GM18502 (cell line): ENCODE results near the gene AFAP1L2.

ENCODE experiments used
- ATAC-seq: cut with Tn5 transposase; IDR thresholded peaks from one replicate; pipeline ENCODE4 v1.9.1; 2021; ENCODE audit warnings: mild to moderate bottlenecking; ENCODE audit not compliant: unreplicated experiment, poor library complexity

Gene AFAP1L2

DNA sequence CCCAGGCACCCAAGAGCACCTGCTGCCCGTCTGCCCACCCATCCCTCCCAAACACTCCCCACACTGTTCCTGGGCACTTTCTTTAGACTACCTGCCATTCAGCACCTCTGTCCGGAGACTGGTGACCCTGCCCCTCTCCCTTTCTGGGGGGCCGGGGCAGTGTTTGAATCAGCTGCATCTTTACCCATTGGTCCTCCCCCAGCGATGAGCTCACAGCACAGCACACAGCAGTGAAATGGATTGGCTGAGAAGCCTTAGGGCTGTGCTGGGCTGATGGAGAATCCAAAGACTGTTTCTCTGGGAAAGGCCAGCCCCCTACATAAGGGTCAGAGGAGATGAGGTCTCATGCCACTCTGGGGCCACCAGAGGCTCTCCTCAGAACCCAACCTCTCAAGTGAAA lies 125.0 kb downstream of the AFAP1L2 start:
- no peak for ATAC-seq

DNA sequence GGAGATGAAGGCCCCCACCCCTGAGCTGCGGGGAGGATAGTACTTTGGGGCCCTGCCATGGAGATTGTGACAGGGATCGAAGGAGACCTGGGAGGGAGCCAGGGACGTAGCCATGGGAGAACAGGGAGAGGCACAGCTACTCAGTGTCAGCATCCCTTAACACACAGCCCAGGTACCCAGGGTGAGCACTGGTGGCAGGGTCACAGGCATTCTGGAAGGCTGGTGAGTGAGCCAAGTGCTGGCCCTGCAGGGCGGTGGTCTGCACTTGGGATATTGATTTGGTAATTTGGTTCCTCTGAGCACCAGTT lies 125.5 kb downstream of the AFAP1L2 start:
- ATAC-seq: no peak

- ATAC-seq: no peak
Observed at GRCh38 chr10:114278140-114278883, 126.0 kb downstream of the AFAP1L2 start.

- ATAC-seq: no peak
Observed at GRCh38 chr10:114276671-114277070, 127.6 kb downstream of the AFAP1L2 start.

DNA sequence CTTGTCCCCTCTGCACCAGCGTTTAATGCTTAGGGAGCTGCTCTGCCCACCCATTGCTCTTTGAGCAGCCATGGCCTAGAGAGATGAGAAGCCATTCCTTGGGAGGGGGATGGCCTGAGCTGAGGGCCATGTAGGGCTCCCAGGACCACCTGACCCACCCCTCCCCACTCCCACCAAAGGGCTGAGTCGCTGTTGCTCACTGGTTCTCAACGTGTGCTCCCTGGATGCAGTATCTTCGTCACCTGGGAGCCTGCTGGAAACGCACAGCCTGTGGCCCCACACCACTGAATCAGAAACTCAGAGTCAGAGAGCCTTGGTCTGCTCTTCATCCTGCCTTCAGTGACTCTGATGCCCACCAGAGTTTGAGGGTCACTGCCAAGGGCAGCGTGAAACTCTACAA lies 128.2 kb downstream of the AFAP1L2 start:
- ATAC-seq: no peak

DNA sequence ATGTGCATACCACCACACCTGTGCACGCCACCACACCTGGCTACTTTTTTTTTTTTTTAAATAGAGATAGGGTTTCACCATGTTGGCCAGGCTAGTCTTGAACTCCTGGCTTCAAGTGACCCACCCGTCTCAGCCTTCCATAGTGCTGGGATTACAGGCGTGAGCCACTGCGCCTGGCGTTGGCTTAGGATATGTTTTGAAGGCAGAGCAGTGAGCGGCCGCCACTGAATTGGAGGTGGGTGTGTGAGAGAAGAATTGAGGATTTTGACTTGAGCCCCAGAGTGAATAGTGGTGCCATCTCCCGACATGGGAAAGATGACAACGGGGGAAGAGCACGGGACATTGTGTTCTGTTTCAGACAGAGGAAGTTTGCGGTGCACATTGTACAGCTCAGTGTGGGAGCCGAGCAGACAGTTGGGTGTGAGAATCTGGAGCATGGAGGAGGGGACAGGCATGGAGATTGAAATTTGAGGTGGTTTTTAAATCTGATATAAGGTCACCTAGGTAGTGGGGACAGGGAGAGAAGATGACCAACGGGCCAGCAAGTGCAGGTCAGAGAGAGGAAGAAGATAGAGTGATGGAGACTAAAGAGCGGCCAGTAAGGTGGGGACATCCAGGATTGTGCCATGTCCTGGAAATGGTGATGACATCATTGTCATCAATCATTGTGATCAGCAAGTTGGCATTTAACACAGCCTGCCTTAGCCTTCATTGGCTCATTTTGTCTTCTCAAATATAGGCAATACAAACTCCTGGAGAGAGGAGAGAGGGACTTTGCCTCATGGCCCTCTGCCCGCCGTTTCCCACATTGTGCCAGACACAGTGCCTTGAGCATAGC lies 129.5 kb downstream of the AFAP1L2 start:
- ATAC-seq: no peak

GRCh38 chr10:114273910-114274309 lies 130.4 kb downstream of the AFAP1L2 start:
- no peak for ATAC-seq

DNA sequence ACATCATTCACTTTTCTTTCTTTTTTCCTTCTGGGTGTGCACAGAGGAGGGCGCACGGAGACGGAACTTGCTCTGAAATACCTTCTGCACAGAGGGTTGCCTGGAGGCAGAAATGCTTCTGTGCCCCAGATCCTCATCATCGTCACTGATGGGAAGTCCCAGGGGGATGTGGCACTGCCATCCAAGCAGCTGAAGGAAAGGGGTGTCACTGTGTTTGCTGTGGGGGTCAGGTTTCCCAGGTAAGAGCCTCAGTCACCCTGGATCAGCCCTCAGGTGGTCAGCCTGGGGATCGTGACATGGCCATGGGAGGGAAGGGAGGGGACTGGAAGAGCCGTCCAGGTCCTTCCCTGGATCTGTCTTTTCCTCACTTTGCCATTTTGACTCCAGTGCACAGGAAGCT lies 131.6 kb downstream of the AFAP1L2 start:
- no peak for ATAC-seq

DNA sequence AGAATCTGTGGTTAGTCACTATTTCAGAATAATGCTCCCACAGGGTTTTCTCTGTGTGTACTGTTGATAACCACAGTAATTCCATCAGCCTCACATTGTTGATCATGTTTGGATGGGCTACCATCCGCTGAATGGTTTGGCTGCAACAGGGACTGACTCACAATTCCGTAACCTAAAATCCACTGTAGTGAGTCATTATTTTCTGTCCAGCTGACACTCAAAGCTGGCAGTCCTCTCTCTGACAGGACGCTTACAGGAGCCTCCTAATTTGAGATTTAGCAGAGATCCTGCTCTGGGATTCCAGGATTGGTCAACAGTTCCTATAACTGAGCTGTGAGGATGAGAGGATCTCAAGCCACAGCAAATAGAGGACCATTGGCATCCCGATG lies 132.5 kb downstream of the AFAP1L2 start:
- ATAC-seq: no peak

- no peak for ATAC-seq
Observed at GRCh38 chr10:114271075-114271778, 133.1 kb downstream of the AFAP1L2 start.

DNA sequence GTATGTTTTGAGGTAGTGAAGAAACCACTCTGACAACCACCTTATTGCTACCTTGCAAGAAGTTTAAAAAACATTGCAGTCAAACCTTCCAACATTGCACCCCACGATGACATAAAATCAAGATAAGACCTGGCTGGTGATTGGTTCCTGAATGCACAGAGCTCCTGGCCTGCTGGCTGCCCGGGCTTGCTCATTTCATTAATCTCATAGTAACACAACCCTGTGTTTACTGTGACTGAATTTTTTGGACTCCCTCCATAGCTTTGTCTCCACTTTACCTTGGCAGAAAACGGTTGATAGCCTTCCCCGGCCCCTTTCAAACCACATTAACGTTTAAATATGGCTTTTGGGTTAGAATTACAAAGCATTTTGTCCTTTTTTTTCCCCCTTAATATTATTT lies 137.8 kb downstream of the AFAP1L2 start:
- no peak for ATAC-seq

DNA sequence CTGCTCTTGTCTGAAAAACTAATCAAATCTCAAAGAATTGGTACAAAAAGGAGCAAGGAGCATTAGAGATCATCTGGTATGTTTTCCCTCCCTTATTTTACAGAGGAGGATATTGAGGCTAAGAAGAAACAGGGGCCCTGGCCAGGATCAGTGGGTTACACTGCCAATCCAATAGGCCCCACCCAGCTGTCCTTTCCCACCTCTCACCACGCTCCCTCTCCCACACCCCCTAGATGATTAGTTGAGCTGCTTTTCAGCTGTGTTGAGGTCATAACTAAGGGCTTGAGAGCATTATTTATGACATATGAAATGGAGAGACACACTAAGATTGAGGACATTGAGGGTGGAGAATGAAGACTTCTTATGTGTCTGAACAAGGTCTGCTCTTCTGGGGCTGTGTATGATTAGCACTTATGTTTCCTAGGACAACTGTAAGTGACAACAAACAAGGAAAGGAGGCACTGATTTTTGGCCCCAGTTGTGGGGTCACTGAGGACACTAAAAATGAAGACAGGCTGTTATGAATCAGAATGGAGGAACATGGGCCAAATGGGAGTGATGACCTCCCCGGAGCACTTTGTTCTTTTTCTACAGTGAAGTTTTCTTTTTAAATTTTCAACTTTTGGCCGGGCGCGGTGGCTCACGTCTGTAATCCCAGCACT lies 138.8 kb downstream of the AFAP1L2 start:
- ATAC-seq: no peak

- no peak for ATAC-seq
Observed at GRCh38 chr10:114262496-114262895, 141.8 kb downstream of the AFAP1L2 start.

- ATAC-seq: peak; percentile 75
Observed at GRCh38 chr10:114261076-114261475, 143.2 kb downstream of the AFAP1L2 start.

- no peak for ATAC-seq
Observed at GRCh38 chr10:114260366-114260765, 143.9 kb downstream of the AFAP1L2 start.

DNA sequence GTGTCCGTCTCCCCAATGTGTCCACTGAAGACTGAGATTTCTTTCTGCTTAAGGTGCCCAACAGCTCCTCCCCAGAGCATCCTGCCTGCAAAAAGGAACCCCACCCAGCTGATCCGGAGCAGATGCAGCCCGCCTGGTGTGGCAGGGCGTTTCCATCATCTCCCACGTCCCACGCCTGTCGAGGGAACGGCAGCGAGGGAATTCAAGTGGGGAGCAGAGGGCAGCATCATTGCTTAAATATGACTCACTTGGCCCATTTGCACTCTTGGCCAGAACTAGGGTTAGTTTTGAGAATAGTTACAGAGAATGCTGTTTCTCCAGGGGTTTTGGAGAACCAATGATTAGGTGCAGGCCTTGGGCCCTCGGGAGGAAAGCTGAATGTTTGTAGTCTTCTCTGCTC lies 144.5 kb downstream of the AFAP1L2 start:
- ATAC-seq: no peak

GRCh38 chr10:114258274-114258840 lies 145.9 kb downstream of the AFAP1L2 start:
- ATAC-seq: no peak

DNA sequence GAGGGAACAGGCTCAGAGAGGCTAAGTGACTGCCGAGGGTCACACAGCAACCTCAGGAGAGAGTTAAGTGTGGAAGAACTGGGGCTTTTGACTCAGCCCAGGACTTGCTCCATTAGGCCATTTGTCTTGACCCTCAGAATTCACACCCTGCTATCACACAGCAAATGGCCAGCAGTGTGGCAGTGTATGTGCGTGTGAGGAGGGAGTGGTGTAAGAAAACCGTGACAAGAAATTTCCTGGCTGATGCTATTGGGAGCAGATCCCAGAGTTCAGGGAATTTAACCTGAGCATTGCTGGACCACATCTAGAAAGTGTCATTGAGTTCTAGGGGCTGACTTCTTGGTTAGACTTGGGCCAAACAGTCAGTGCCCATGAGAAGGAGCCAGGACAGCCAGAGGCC lies 146.8 kb downstream of the AFAP1L2 start:
- ATAC-seq: no peak

DNA sequence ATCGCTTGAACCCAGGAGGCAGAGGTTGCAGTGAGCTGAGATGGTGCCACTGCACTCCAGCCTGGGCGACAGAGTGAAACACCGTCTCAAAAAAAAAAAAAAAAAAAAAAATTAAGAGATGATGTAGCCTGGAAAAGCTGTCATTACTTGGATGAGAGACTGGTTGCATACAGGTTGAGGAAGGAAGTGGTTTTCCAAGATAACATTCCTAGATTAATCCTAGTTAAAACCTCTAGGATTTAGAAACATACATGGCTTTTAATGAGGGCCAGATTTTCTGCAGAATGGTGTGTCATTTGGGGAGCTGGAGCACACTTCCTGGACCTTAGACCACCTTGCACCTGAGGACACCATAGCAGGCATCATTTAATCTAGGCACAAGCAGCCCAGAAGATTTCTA lies 147.5 kb downstream of the AFAP1L2 start:
- ATAC-seq: no peak

GRCh38 chr10:114256008-114256765 lies 148.1 kb downstream of the AFAP1L2 start:
- ATAC-seq: no peak
